Measurements from ENCODE around the gene NDEL1. TPM values are rescaled to one million over a fixed set of nuclear protein-coding genes. Genes with fewer than 3 reads are reported as not detected.

Gene NDEL1
- total RNA-seq, 1 donor from 2014 or later, result 72.4 TPM

DNA sequence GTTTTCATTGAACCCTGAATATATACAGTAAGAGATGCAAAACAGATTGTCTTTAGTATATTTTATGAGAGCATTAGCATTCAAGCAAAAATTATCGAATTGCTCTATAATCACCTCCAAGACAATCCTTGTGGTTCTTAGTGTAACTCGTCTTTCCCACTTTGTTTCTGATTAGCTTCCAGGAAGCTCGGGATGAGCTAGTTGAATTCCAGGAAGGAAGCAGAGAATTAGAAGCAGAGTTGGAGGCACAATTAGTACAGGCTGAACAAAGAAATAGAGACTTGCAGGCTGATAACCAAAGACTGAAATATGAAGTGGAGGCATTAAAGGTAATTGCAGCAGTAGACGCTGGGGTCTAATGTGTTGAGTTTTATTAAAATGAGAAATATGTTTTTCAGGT is 9.9 kb downstream of the NDEL1 start:
- intact Hi-C loops (cut with micrococcal nuclease), result no loop called here
- H3K4me3 Mint-ChIP-seq, result no peak overlapping the region
- no peaks in the 10 kb centered on the region for H3K27me3 Mint-ChIP-seq (ENCODE audit: insufficient read depth)
- H3K36me3 Mint-ChIP-seq (ENCODE audit: low read depth), result peaks cover 32% of the 10 kb centered on the region
- no peak overlapping the region for H3K27ac Mint-ChIP-seq
- no peak for DNase-seq (ENCODE audit: low spot score)
- no peaks in the 10 kb centered on the region for H3K9me3 Mint-ChIP-seq
- peaks cover 31% of the 10 kb centered on the region for H3K4me1 Mint-ChIP-seq (ENCODE audit: low read depth)

DNA sequence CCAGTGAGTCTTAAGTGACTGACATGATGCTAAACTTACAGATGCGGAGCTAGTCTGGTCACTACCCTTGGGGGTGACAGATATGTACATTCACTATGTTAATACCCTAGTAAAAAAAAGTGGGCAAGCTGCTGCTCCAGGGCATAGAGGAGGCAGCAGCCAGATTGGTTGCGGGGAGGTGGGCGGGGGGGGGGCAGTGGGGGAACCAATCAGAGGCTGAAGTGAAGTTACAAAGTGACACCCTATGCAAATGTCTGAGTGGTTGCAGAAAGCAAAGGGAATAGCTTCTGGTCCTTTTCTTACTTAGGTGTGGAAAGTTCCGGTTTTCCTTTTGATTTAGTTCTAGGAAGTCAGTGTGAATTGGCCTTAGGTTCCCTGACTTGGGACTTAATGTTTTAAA is 12.1 kb downstream of the NDEL1 start:
- no peaks in the 10 kb centered on the region for H3K9me3 Mint-ChIP-seq

DNA sequence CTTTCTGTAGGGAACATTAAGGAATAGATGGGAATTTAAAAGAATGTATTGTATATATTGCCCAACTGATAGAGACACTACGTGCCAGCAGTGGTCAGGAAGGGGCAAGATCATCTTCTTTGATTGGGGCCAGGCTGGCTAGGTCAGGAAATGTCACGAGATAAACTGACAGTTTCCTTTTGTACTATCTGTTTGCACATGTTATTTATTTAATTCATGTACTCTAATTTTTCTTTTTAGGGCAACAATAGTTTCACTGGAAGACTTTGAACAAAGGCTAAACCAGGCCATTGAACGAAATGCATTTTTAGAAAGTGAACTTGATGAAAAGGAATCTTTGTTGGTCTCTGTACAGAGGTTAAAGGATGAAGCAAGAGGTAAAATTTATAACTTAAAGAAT is 12.6 kb downstream of the NDEL1 start:
- intact Hi-C loops (cut with micrococcal nuclease), result no loop called here
- no peak overlapping the region for H3K4me3 Mint-ChIP-seq
- no peak overlapping the region for H3K27ac Mint-ChIP-seq
- no peak for DNase-seq (ENCODE audit: low spot score)
- H3K9me3 Mint-ChIP-seq, result no peaks in the 10 kb centered on the region
- H3K4me1 Mint-ChIP-seq (ENCODE audit: low read depth), result peaks cover 11% of the 10 kb centered on the region
- H3K36me3 Mint-ChIP-seq (ENCODE audit: low read depth), result peaks cover 46% of the 10 kb centered on the region
- no peaks in the 10 kb centered on the region for H3K27me3 Mint-ChIP-seq (ENCODE audit: insufficient read depth)

More for the DNA sequence above, 12.1 kb downstream of the NDEL1 start:
- H3K36me3 Mint-ChIP-seq (ENCODE audit: low read depth), result peaks cover 46% of the 10 kb centered on the region
- intact Hi-C loops (cut with micrococcal nuclease), result no loop called here
- no peak overlapping the region for H3K4me3 Mint-ChIP-seq
- H3K27ac Mint-ChIP-seq, result no peak overlapping the region
- DNase-seq (ENCODE audit: low spot score), result no peak
- H3K27me3 Mint-ChIP-seq (ENCODE audit: insufficient read depth), result no peaks in the 10 kb centered on the region
- peaks cover 14% of the 10 kb centered on the region for H3K4me1 Mint-ChIP-seq (ENCODE audit: low read depth)

DNA sequence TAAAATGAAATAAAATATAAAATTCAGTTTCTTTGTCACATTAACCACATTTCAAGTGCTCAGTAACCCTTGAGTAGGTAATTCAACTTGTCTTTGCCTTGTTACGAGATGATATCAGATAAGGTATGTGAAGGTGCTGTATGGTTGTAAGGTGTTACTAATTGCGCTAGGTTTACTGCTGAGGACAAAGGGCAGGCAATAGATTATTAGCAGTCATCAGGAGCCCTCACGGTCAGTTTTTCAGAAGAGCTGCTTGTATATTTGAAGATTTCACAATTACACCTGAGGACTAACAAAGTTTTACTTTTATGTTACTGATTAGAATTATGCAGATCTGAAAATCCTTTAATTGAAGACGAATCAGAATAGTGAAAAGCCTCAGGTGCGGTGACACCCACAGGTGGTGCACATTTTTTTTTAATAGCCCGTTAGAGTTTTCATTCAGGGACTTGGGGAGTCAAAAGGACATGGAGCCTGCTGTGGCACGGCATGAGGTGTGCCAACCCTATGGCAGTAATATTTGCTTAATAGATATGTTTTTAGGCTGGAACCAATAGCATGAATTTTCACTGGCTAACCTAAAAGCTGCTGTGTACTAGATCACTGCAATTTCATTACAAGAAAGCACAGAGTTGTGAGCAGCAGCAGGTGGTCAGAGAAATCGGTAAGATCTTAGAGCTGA is 16.4 kb downstream of the NDEL1 start:
- H3K36me3 Mint-ChIP-seq (ENCODE audit: low read depth), result peaks cover 53% of the 10 kb centered on the region
- no peak for DNase-seq (ENCODE audit: low spot score)
- no peak overlapping the region for H3K27ac Mint-ChIP-seq
- no peaks in the 10 kb centered on the region for H3K27me3 Mint-ChIP-seq (ENCODE audit: insufficient read depth)
- H3K9me3 Mint-ChIP-seq, result no peaks in the 10 kb centered on the region
- H3K4me1 Mint-ChIP-seq (ENCODE audit: low read depth), result peaks cover 14% of the 10 kb centered on the region
- intact Hi-C loops (cut with micrococcal nuclease), result no loop called here
- no peak overlapping the region for H3K4me3 Mint-ChIP-seq

DNA sequence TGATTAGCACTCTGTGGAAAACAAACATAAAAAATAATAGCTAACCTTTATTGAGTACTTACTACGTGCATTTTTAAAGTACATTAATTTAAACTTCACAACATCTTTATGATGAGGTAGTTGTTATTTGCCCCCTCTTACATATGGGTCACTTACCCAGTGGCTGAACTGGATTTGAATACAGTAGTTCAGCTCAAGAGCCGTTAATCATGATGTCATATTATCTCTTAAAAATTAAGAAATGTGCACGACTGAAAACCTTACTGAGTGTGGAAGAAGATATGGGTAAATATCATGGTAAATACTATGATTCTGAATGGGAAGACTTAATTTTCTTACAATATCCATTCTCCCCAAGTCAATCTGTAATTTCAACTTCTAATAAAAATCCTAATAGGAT is 17.6 kb downstream of the NDEL1 start:
- Mint-ChIP-seq H3K36me3 (ENCODE audit: low read depth) (peaks cover 55% of the 10 kb centered on the region), H3K9me3 (no peaks in the 10 kb centered on the region), H3K27me3 (ENCODE audit: insufficient read depth) (no peaks in the 10 kb centered on the region), H3K4me3 (no peak overlapping the region), H3K27ac (no peak overlapping the region), H3K4me1 (ENCODE audit: low read depth) (peaks cover 14% of the 10 kb centered on the region)
- intact Hi-C loops (cut with micrococcal nuclease), result no loop called here
- DNase-seq (ENCODE audit: low spot score), result no peak

DNA sequence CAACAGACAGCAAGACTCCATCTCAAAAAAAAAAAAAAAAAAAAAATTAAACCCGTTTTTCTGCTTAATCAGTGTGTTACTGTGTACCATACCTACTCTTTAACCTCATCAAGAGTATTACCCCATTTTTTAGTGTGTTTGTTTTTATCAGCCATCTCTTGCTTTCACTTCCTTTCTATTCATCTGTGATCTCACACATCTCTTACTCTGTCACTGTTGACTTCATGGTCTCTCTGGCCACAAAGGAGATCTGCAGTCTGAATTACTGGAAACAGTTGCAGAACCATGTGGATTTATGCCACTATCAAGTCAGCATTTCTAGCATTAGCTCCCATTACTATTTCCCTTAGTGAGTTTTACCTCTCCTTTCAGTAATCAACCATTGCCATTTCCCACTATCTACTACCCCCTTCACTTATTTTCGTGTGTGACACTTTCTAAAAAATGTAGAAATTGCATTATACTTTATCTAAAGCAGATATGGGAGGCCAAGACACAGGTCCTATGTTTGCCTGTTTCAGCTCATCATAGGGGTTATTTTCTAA is 20.1 kb downstream of the NDEL1 start:
- no peak for DNase-seq (ENCODE audit: low spot score)
- Mint-ChIP-seq H3K4me1 (ENCODE audit: low read depth) (peaks cover 14% of the 10 kb centered on the region), H3K9me3 (no peaks in the 10 kb centered on the region), H3K36me3 (ENCODE audit: low read depth) (peaks cover 48% of the 10 kb centered on the region), H3K27ac (no peak overlapping the region), H3K4me3 (no peak overlapping the region), H3K27me3 (ENCODE audit: insufficient read depth) (no peaks in the 10 kb centered on the region)
- intact Hi-C loops (cut with micrococcal nuclease), result no loop called here

DNA sequence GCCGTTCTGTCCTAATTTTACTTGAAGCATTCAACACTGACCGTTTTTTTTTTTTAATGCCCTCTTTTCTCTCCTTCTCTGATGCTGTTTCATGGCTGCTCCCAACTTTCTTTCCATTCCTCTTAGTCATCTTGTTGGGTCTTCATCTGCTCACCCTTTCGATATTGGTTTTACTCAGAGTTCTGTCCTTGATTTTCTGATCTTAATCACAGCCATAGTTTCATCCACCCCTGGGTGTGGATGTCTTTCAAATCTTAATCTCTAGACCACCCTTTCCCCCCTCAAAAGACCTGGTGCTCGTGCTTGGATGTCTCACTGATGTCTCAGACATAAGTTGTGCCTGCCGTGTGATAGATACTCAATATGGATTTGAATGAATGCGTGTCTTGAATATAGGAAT is 22.4 kb downstream of the NDEL1 start:
- H3K36me3 Mint-ChIP-seq (ENCODE audit: low read depth), result peaks cover 46% of the 10 kb centered on the region
- intact Hi-C loops (cut with micrococcal nuclease), result no loop called here
- no peak for DNase-seq (ENCODE audit: low spot score)
- H3K4me1 Mint-ChIP-seq (ENCODE audit: low read depth), result peaks cover 16% of the 10 kb centered on the region
- no peak overlapping the region for H3K27ac Mint-ChIP-seq
- H3K27me3 Mint-ChIP-seq (ENCODE audit: insufficient read depth), result no peaks in the 10 kb centered on the region
- no peaks in the 10 kb centered on the region for H3K9me3 Mint-ChIP-seq
- no peak overlapping the region for H3K4me3 Mint-ChIP-seq

DNA sequence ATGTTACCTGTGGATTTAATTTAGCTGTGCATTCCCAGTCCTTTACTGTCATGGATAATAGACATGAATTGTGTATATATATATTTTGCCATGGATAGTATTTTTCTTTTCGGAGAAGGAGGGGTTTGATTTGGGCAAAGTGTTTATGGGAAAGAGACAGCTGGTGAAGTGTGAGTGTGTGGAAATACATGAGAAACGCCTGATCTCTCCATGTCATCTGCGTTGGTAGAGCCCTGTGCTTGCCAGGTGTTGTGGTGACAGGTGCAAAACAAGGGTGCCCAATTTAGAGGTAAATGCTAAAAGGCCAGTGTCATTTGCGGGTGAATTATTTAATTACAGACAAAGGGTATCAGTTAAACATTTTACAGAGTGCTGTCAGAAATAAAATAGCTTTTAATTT is 23.4 kb downstream of the NDEL1 start:
- H3K9me3 Mint-ChIP-seq, result no peaks in the 10 kb centered on the region
- intact Hi-C loops (cut with micrococcal nuclease), result no loop called here
- peaks cover 19% of the 10 kb centered on the region for H3K4me1 Mint-ChIP-seq (ENCODE audit: low read depth)
- peaks cover 49% of the 10 kb centered on the region for H3K36me3 Mint-ChIP-seq (ENCODE audit: low read depth)
- no peak overlapping the region for H3K4me3 Mint-ChIP-seq
- no peak overlapping the region for H3K27ac Mint-ChIP-seq
- no peak for DNase-seq (ENCODE audit: low spot score)
- H3K27me3 Mint-ChIP-seq (ENCODE audit: insufficient read depth), result no peaks in the 10 kb centered on the region

DNA sequence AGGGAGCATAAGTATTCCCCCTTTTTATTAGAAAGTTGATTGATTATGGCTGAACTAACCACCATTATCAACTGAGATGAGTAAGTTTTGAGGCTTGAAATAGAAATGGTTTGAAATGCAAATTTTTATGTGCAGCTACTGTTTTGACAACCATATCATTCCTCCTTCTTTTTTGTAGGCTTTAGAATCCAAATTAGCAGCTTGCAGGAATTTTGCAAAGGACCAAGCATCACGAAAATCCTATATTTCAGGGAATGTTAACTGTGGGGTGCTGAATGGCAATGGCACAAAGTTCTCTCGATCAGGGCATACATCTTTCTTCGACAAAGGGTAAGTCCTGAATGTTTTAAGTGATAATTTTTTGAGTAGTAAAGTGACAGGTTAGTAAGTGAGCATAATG is 24.1 kb downstream of the NDEL1 start:
- intact Hi-C loops (cut with micrococcal nuclease), result no loop called here
- H3K27me3 Mint-ChIP-seq (ENCODE audit: insufficient read depth), result no peaks in the 10 kb centered on the region
- no peak overlapping the region for H3K27ac Mint-ChIP-seq
- peaks cover 18% of the 10 kb centered on the region for H3K4me1 Mint-ChIP-seq (ENCODE audit: low read depth)
- DNase-seq (ENCODE audit: low spot score), result no peak
- peaks cover 49% of the 10 kb centered on the region for H3K36me3 Mint-ChIP-seq (ENCODE audit: low read depth)
- no peaks in the 10 kb centered on the region for H3K9me3 Mint-ChIP-seq
- no peak overlapping the region for H3K4me3 Mint-ChIP-seq

DNA sequence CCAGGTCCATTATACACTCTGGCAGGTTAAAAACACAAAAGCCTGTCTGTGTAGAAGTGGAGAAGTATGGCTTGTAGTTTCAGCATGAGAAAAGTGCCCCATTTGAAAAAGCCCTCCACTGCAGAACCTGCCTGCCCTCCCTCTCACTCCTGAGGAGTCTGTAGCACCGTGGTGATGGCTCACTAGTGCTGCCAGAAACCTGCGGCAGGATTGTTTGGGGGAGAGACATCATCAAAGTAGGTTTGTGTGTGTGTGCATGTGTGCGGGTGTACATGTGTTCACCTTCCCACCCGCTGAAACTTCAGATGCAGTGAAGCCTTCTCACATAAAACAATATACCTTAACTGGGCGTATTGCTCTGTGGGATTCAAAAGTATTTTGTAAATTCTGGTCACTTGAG is 26.9 kb downstream of the NDEL1 start:
- intact Hi-C loops (cut with micrococcal nuclease), result no loop called here
- H3K36me3 Mint-ChIP-seq (ENCODE audit: low read depth), result peaks cover 37% of the 10 kb centered on the region

DNA sequence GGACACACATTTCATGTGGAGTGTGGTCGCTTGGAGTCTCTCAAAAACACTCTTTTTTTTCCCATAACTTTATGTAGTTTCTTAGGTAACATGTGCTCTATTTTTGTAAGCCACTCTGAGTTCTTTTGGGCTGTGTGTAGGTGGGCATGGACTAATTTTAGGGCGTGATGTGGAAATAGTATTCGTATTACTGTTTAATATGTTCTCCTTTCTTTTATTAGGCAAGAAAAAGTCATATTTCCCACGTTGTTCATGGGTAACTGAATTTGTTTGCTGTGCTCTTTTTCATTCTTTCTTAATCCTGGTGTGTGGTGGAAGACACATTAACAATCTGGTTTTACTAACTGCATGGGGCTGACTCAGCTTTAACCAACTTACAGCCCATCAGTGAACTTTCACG is 27.4 kb downstream of the NDEL1 start:
- no peaks in the 10 kb centered on the region for H3K27me3 Mint-ChIP-seq (ENCODE audit: insufficient read depth)
- peaks cover 39% of the 10 kb centered on the region for H3K36me3 Mint-ChIP-seq (ENCODE audit: low read depth)
- no peaks in the 10 kb centered on the region for H3K9me3 Mint-ChIP-seq
- H3K27ac Mint-ChIP-seq, result no peak overlapping the region
- H3K4me3 Mint-ChIP-seq, result no peak overlapping the region
- intact Hi-C loops (cut with micrococcal nuclease), result no loop called here
- DNase-seq (ENCODE audit: low spot score), result no peak
- H3K4me1 Mint-ChIP-seq (ENCODE audit: low read depth), result peaks cover 5% of the 10 kb centered on the region

More for the DNA sequence above, 26.9 kb downstream of the NDEL1 start:
- no peak for DNase-seq (ENCODE audit: low spot score)
- Mint-ChIP-seq H3K4me3 (no peak overlapping the region), H3K27ac (no peak overlapping the region), H3K4me1 (ENCODE audit: low read depth) (peaks cover 5% of the 10 kb centered on the region), H3K27me3 (ENCODE audit: insufficient read depth) (no peaks in the 10 kb centered on the region), H3K9me3 (no peaks in the 10 kb centered on the region)

DNA sequence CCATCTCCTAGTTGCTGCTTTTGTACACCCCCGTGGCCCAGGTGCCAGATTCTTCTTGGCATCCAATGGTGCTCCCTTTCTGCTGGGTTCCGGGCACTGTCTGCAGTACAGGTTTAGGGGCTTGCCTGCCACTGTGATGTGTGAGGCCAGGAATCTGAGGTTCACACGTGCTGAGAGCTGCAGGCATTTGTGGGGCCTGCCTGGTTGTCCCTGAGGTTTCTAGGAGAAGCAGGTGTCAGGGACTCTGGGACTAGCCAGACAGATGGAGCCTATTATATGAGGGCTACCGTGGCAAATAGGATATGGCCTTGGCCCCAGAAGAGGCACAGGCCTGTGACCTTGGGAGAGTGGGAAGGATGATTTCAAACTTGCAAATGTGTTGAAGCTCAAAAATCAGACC is 29.3 kb downstream of the NDEL1 start:
- Mint-ChIP-seq H3K36me3 (ENCODE audit: low read depth) (peaks cover 31% of the 10 kb centered on the region), H3K4me3 (no peak overlapping the region), H3K9me3 (no peaks in the 10 kb centered on the region), H3K27ac (no peak overlapping the region), H3K4me1 (ENCODE audit: low read depth) (peaks cover 5% of the 10 kb centered on the region), H3K27me3 (ENCODE audit: insufficient read depth) (no peaks in the 10 kb centered on the region)
- no peak for DNase-seq (ENCODE audit: low spot score)
- intact Hi-C loops (cut with micrococcal nuclease), result no loop called here

DNA sequence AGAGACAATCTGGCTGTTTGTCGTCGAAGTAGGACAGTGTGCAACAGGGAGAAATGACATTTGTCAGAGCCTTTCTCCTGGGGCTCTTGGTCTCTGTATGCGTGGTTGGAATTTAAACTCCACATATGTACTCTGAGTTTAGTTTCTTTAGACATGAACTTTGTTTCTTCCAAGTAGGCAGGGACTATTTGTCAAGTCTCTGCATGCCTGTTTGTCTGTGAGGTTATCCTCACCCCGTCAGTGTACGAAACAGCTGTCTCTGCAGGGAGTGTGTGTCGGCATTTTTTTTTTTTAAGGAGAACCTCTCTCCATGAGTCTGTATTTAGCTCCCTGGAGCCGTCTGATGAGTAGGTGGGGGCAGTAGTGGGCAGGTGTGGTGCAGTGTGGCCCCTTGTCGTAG is 29.7 kb downstream of the NDEL1 start:
- Mint-ChIP-seq H3K4me1 (ENCODE audit: low read depth) (peaks cover 5% of the 10 kb centered on the region), H3K9me3 (no peaks in the 10 kb centered on the region), H3K4me3 (no peak overlapping the region), H3K36me3 (ENCODE audit: low read depth) (peaks cover 31% of the 10 kb centered on the region), H3K27ac (no peak overlapping the region), H3K27me3 (ENCODE audit: insufficient read depth) (no peaks in the 10 kb centered on the region)
- intact Hi-C loops (cut with micrococcal nuclease), result no loop called here
- DNase-seq (ENCODE audit: low spot score), result no peak

DNA sequence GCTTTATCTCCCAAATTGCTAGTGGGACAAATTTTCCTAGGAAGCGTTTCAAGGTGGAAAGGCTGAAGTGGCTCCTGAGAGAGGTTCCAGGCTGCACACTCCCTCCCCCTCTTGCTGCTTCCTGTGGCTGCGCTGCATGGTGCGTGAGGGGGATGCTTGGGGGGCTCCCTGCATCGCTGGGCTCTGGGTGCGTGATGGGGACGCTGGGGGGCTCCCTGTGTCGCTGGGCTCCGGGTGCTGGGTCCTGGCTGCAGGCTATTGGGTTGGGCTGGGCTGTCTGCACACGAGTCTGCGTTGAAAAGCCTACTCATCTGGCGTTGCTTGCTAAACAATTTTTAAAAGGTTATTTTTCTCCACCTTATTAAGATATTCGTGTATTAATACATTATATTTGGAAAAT is 30.1 kb downstream of the NDEL1 start:
- Mint-ChIP-seq H3K27me3 (ENCODE audit: insufficient read depth) (no peaks in the 10 kb centered on the region), H3K4me3 (no peak overlapping the region), H3K27ac (no peak overlapping the region), H3K9me3 (no peaks in the 10 kb centered on the region), H3K4me1 (ENCODE audit: low read depth) (peaks cover 5% of the 10 kb centered on the region), H3K36me3 (ENCODE audit: low read depth) (peaks cover 31% of the 10 kb centered on the region)
- intact Hi-C loops (cut with micrococcal nuclease), result no loop called here
- no peak for DNase-seq (ENCODE audit: low spot score)
